HCT116 (cell line): Measurements from ENCODE around the gene CYB5A. TPM values are rescaled to one million over a fixed set of nuclear protein-coding genes. Genes with fewer than 3 reads are reported as not detected.

ENCODE experiments used
- ATAC-seq: fragments of 200-7000 bp; cut with Tn5 transposase; 2 replicates; pipeline ENCODE4 v1.9.1; 2020; ENCODE audit warnings: mild to moderate bottlenecking, moderate library complexity
- BruUV-seq: library from RNA; stranded (reverse); fragments of 400-500 nt; replicated peaks from 2 replicates; lab custom pipeline; 2021; lab: Mats Ljungman, UMichigan
- CTCF ChIA-PET: fragments of 300-600 bp; sonication (Branson Sonifier 250); formaldehyde crosslinking; loops from one replicate; lab custom pipeline; 2021; ENCODE audit warnings: antibody characterized with exemption; lab: Charles Lee
- POLR2A ChIA-PET: fragments of 300-600, 350-600 bp; sonication (Branson Sonifier 250); formaldehyde crosslinking; loops from one replicate; lab custom pipeline; 2021; ENCODE audit warnings: antibody characterized with exemption; lab: Charles Lee
- RAD21 ChIA-PET, 2 experiments: fragments of 300-600 bp; sonication (Branson Sonifier 250); formaldehyde crosslinking; loops; one replicate each; lab custom pipeline; 2023; ENCODE audit warnings: low total read pairs in 2 of 2; ENCODE audit not compliant: uncharacterized antibody in 2 of 2, unreplicated experiment in 2 of 2, low non-redundant PET in 1 of 2; lab: Charles Lee
- DNase-seq: peaks from one replicate; pipeline ENCODE4 v3.0.0-alpha.2; 2010; ENCODE audit warnings: low read depth, low spot score
- H2AFZ ChIP-seq: fragments of 200-600 bp; shearing (Covaris generic), sonication (generic); 2 replicates; pipeline ENCODE4 v1.6.1; 2017; ENCODE audit warnings: low read depth, mixed run types, mixed read lengths, antibody characterized with exemption, low read length; ENCODE audit not compliant: poor library complexity, severe bottlenecking
- H3K27ac ChIP-seq: 2 replicates; pipeline ENCODE4 v1.5.1; 2012; ENCODE audit warnings: low read depth, low read length
- H3K27me3 ChIP-seq: fragments of 200-600 bp; sonication (generic); 2 replicates; pipeline ENCODE4 v1.6.1; 2016; ENCODE audit warnings: mixed run types, low read length, mixed read lengths; ENCODE audit not compliant: insufficient read depth
- H3K36me3 ChIP-seq, 2 experiments: fragments of 200-500 bp in 1 of 2; fragments of 200-600 bp in 1 of 2; sonication (Bioruptor generic) in 1 of 2; sonication (generic) in 1 of 2; 2 replicates each; pipeline versions ENCODE4 v1.5.1 to v1.6.1; 2014 to 2016; ENCODE audit warnings: low read length in 2 of 2, inconsistent platforms in 1 of 2, mixed read lengths in 1 of 2, mixed run types in 1 of 2; ENCODE audit not compliant: insufficient read depth in 2 of 2, control insufficient read depth in 1 of 2
- H3K4me1 ChIP-seq, 2 experiments: fragments of 200-600 bp in 1 of 2; sonication (generic) in 1 of 2; 2 replicates each; pipeline versions ENCODE4 v1.5.1 to v1.6.1; 2012 to 2017; ENCODE audit warnings: low read length in 2 of 2, inconsistent platforms in 1 of 2, mild to moderate bottlenecking in 1 of 2, mixed read lengths in 1 of 2, mixed run types in 1 of 2, moderate library complexity in 1 of 2; ENCODE audit not compliant: insufficient read depth in 2 of 2, control insufficient read depth in 1 of 2
- H3K4me2 ChIP-seq: fragments of 200-600 bp; sonication (generic); 2 replicates; pipeline ENCODE4 v1.6.1; 2017; ENCODE audit warnings: mixed run types, low read length, mixed read lengths
- H3K4me3 ChIP-seq, 2 experiments: fragments of 200-600 bp in 1 of 2; sonication (generic) in 1 of 2; replicated peaks in 1 of 2; 2 replicates each; pipeline ENCODE4 v1.5.1; 2011 to 2016; ENCODE audit warnings: low read length in 2 of 2, control low read depth in 1 of 2, low read depth in 1 of 2, mild to moderate bottlenecking in 1 of 2, mixed read lengths in 1 of 2, mixed run types in 1 of 2
- H3K79me2 ChIP-seq: fragments of 200-600 bp; sonication (generic); 2 replicates; pipeline ENCODE4 v1.6.1; 2017; ENCODE audit warnings: mild to moderate bottlenecking, mixed run types, low read length, moderate library complexity, mixed read lengths; ENCODE audit not compliant: insufficient read depth
- H3K9ac ChIP-seq: fragments of 200-600 bp; sonication (generic); 2 replicates; pipeline ENCODE4 v1.6.1; 2016; ENCODE audit warnings: low read length, mixed read lengths
- H3K9me2 ChIP-seq: fragments of 200-600 bp; sonication (generic), shearing (Covaris generic); 2 replicates; pipeline ENCODE4 v1.6.1; 2017; ENCODE audit warnings: mixed run types, mild to moderate bottlenecking, moderate library complexity; ENCODE audit not compliant: insufficient read depth
- H3K9me3 ChIP-seq, 2 experiments: fragments of 200-500 bp in 1 of 2; fragments of 200-600 bp in 1 of 2; sonication (Bioruptor generic) in 1 of 2; sonication (generic) in 1 of 2; 2 replicates each; pipeline ENCODE4 v1.6.1; 2014 to 2017; ENCODE audit warnings: low read length in 2 of 2, mixed read lengths in 2 of 2, inconsistent platforms in 1 of 2, low read depth in 1 of 2, mild to moderate bottlenecking in 1 of 2, mixed run types in 1 of 2, moderate library complexity in 1 of 2; ENCODE audit not compliant: control insufficient read depth in 1 of 2, insufficient read depth in 1 of 2
- H4K20me1 ChIP-seq: fragments of 200-600 bp; sonication (generic), shearing (Covaris generic); 2 replicates; pipeline ENCODE4 v1.6.1; 2017; ENCODE audit warnings: mixed run types, mild to moderate bottlenecking, moderate library complexity; ENCODE audit not compliant: insufficient read depth
- CBX3 ChIP-seq: IDR thresholded peaks from 2 replicates; pipeline ENCODE4 v1.6.1; 2012; ENCODE audit warnings: low read depth
- CTCF ChIP-seq, 3 experiments: fragments of 200-600 bp in 1 of 3; sonication (generic) in 1 of 3; IDR thresholded peaks in 2 of 3; conservative IDR thresholded peaks in 1 of 3; 2 replicates each; pipeline ENCODE4 v1.5.1; 2012 to 2017; ENCODE audit warnings: low read depth in 2 of 3, low read length in 2 of 3, antibody characterized with exemption in 1 of 3, borderline replicate concordance in 1 of 3, control low read depth in 1 of 3, mild to moderate bottlenecking in 1 of 3, mixed read lengths in 1 of 3, mixed run types in 1 of 3, moderate library complexity in 1 of 3; ENCODE audit not compliant: insufficient read depth in 1 of 3
- ELF1 ChIP-seq: IDR thresholded peaks from 2 replicates; pipeline ENCODE4 v1.6.1; 2012; ENCODE audit warnings: low read depth, borderline replicate concordance
- EZH2 ChIP-seq: fragments of 200-600 bp; sonication (generic); IDR thresholded peaks from 2 replicates; pipeline ENCODE4 v1.6.1; 2017; ENCODE audit warnings: antibody characterized with exemption, mixed run types
- JUND ChIP-seq: IDR thresholded peaks from 2 replicates; pipeline ENCODE4 v1.6.1; 2012
- POLR2A ChIP-seq: IDR thresholded peaks from 2 replicates; pipeline ENCODE4 v1.7.0; 2011; ENCODE audit warnings: borderline replicate concordance; ENCODE audit not compliant: insufficient read depth, insufficient read length; ENCODE audit errors: extremely low read depth
- REST ChIP-seq: IDR thresholded peaks from 2 replicates; pipeline ENCODE4 v1.6.1; 2012; ENCODE audit warnings: low read depth
- SIN3A ChIP-seq: IDR thresholded peaks from 2 replicates; pipeline ENCODE4 v1.6.1; 2012; ENCODE audit warnings: low read depth
- SRF ChIP-seq: IDR thresholded peaks from 2 replicates; pipeline ENCODE4 v1.6.1; 2012; ENCODE audit warnings: low read depth
- TCF7L2 ChIP-seq: IDR thresholded peaks from 2 replicates; pipeline ENCODE4 v1.7.0; 2011; ENCODE audit warnings: borderline replicate concordance, inconsistent platforms; ENCODE audit not compliant: insufficient read depth, insufficient read length; ENCODE audit errors: extremely low read depth
- YY1 ChIP-seq: IDR thresholded peaks from 2 replicates; pipeline ENCODE4 v1.6.1; 2011; ENCODE audit warnings: low read length, low read depth, moderate library complexity, mild to moderate bottlenecking; ENCODE audit not compliant: insufficient replicate concordance; ENCODE audit errors: extremely low read depth
- intact Hi-C: fragments of 100-400 bp; cut with micrococcal nuclease; formaldehyde crosslinking; loops from 2 replicates; pipeline ENCODE4 v1.10.0; 2022
- total RNA-seq: library from RNA; stranded (reverse); gene quantifications from one replicate; pipeline ENCODE4 v1.2.1, GENCODE V29; 2021; ENCODE audit not compliant: unreplicated experiment

Gene CYB5A
- total RNA-seq, 1 experiment from 2014 or later: 37.7 TPM

GRCh38 chr18:74284191-74284979 lies 7.4 kb downstream of the CYB5A start:
- no peaks in the 10 kb centered on the region for H3K27me3 ChIP-seq
- ChIA-PET CTCF (no interaction called here), POLR2A (no interaction called here), RAD21 (no interaction called here)
- intact Hi-C loops: no loop called here
- no peaks in the 10 kb centered on the region for H3K9me3 ChIP-seq
- no peak overlapping the region for H3K27ac ChIP-seq
- H3K79me2 ChIP-seq: no peaks in the 10 kb centered on the region
- no peak overlapping the region for H3K4me3 ChIP-seq
- H3K9ac ChIP-seq: no peak overlapping the region
- BruUV-seq: no TSS peak
- H3K36me3 ChIP-seq: no peaks in the 10 kb centered on the region; a peak in 1 of 4 replicates
- H3K4me1 ChIP-seq: peaks cover 4 to 6% of the 10 kb centered on the region in 2 experiments; a peak in 2 of 4 replicates
- H3K4me2 ChIP-seq: no peak overlapping the region
- TF ChIP-seq TCF7L2: no peak
- TF ChIP-seq CBX3: no peak
- no peak for TF ChIP-seq CTCF (IDR thresholded peaks at IDR 0.05 in 2 of 3, conservative IDR thresholded peaks at IDR 0.05 in 1 of 3; ENCODE audit: borderline replicate concordance in 1 of 3, insufficient read depth in 1 of 3, low read depth in 2 of 3, low read length in 2 of 3)
- TF ChIP-seq EZH2: no peak
- no peak for TF ChIP-seq YY1
- no peak for TF ChIP-seq ELF1
- no peak for TF ChIP-seq POLR2A
- no peak for TF ChIP-seq JUND
- no peak for TF ChIP-seq SIN3A
- no peak for TF ChIP-seq REST
- TF ChIP-seq SRF: no peak
- no peaks in the 10 kb centered on the region for H4K20me1 ChIP-seq
- no peaks in the 10 kb centered on the region for H3K9me2 ChIP-seq
- ATAC-seq (no peak), DNase-seq (no peak)
- H2AFZ ChIP-seq: no peak overlapping the region
